ENCODE results near the gene CDK17. TPM values are rescaled to one million over a fixed set of nuclear protein-coding genes. Genes with fewer than 3 reads are reported as not detected.
"Not testable (repeated sequence)": the region's sequence is repeated elsewhere in the genome, so short reads cannot be mapped to it uniquely, and the experiment has no call there.

CDK17 gene
- total and polyA plus RNA-seq, 8 donors = 4.3 to 15.1 (median 8.0) TPM

DNA sequence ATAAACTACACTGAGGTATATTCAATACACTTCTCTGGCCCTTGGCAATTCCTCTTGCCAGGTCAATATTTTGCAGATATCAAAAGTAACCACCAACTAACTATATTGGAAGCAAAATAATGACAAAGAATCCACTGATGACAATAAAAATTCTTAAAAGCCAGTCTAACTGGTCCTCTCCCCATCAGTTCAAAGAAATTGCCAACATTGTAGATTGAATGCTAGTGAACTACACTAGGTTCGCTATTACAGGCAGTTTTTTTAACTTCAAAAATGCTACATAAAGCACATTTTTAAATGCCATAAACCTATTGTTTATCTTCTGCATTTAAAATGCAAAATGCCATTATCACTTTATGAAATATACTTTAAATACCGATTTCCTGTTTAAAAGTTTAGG lies 4.0 kb downstream of the CDK17 start:
- WGBS, 2 donors = 88 to 91% methylated on average over 2 of the region's 2 CpGs
- H3K4me1 ChIP-seq = peaks cover 4 to 27% (median 21%) of the 10 kb centered on the region in 3 donors
- intact Hi-C loops (cut with DNase I) = loop anchor here in 1 of 3 donors (10.0 kb wide), 1 partner anchor 341 kb away; no protein-coding TSS in a partner anchor

DNA sequence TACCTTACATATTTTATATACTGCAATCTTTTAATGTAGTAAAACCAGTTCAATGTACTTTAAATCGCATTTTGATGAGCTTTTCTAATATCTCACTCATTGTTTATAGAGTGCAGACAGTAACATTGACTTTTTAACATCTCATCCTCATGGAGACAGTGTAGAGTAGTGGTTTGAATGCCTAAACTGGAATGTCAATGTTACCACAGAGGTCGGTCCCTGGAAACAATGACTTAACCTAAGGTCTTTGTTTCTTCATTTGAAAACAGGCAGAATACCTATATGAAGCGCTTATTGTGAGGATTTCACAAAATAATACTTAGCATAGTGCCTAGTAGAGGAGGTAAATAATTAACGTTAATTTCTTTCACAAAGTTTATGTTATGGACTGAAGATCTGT lies 5.0 kb downstream of the CDK17 start:
- DNase-seq (no peak), ATAC-seq (no peak), FAIRE-seq (no peak)
- H3K4me3 ChIP-seq = no peak overlapping the region
- peaks cover 4 to 27% (median 21%) of the 10 kb centered on the region in 3 donors for H3K4me1 ChIP-seq
- intact Hi-C loops (cut with DNase I) = loop anchor here in 1 of 3 donors (10.0 kb wide), 1 partner anchor 340 kb away; no protein-coding TSS in a partner anchor
- H3K9me3 ChIP-seq = no peaks in the 10 kb centered on the region
- no peak for TF ChIP-seq CTCF (IDR thresholded peaks at IDR 0.05)
- no peaks in the 10 kb centered on the region for H3K36me3 ChIP-seq
- WGBS, 2 donors = 84 to 87% methylated on average over 4 of the region's 4 CpGs
- no peaks in the 10 kb centered on the region for H3K27me3 ChIP-seq
- no peak overlapping the region for H3K27ac ChIP-seq

More for the DNA sequence above, 4.0 kb downstream of the CDK17 start:
- no peak for TF ChIP-seq CTCF (IDR thresholded peaks at IDR 0.05)
- Histone ChIP-seq H3K36me3 (no peaks in the 10 kb centered on the region), H3K4me3 (no peak overlapping the region), H3K27me3 (no peaks in the 10 kb centered on the region), H3K9me3 (no peaks in the 10 kb centered on the region), H3K27ac (no peak overlapping the region)
- FAIRE-seq (no peak), ATAC-seq (no peak), DNase-seq (no peak)

DNA sequence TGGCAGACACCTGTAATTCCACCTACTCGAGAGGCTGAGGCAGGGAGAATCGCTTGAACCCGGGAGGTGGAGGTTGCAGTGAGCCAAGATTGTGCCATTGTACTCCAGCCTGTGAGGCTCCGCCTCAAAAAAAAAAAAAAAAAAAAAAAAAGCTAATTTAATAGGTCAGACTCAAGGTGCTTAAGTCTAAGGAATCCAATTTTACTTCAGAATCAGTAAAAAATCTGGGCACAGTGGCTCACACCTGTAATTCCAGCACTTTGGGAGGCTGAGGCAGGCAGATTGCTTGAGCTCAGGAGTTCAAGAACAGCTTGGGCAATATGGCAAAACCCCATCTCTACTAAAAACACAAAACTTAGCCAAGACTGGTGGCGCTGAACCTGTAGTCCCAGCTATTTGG lies 7.0 kb downstream of the CDK17 start:
- intact Hi-C loops (cut with DNase I) = loop anchor here in 1 of 3 donors (10.0 kb wide), 1 partner anchor 338 kb away; no protein-coding TSS in a partner anchor
- not testable (repeated sequence) for H3K27me3 ChIP-seq, H3K9me3 ChIP-seq, FAIRE-seq, H3K4me3 ChIP-seq, ATAC-seq, DNase-seq, H3K27ac ChIP-seq, H3K36me3 ChIP-seq
- 85 to 89% methylated on average over 5 of the region's 5 CpGs for WGBS, 2 donors
- peaks cover 4 to 25% (median 19%) of the 10 kb centered on the region in 3 donors for H3K4me1 ChIP-seq

GRCh38 chr12:96392397-96392796 lies 7.8 kb downstream of the CDK17 start:
- Histone ChIP-seq H3K27ac (no peak overlapping the region), H3K9me3 (no peaks in the 10 kb centered on the region), H3K36me3 (no peaks in the 10 kb centered on the region), H3K4me3 (no peak overlapping the region), H3K4me1 (peaks cover 4 to 16% (median 10%) of the 10 kb centered on the region in 3 donors), H3K27me3 (no peaks in the 10 kb centered on the region)
- DNase-seq (no peak), FAIRE-seq (no peak), ATAC-seq (no peak)
- no peak for TF ChIP-seq CTCF (IDR thresholded peaks at IDR 0.05)
- WGBS, 2 donors = 77 to 78% methylated on average over 5 of the region's 5 CpGs
- intact Hi-C loops (cut with DNase I) = loop anchor here in 1 of 3 donors (10.0 kb wide), 1 partner anchor 338 kb away; no protein-coding TSS in a partner anchor

GRCh38 chr12:96387981-96388380 lies 12.3 kb downstream of the CDK17 start:
- FAIRE-seq (no peak), ATAC-seq (peak in 2 of 4 donors; percentile 28 to 30), DNase-seq (no peak)
- 92 to 98% methylated on average over 1 of the region's 1 CpG for WGBS, 2 donors
- Histone ChIP-seq H3K9me3 (no peaks in the 10 kb centered on the region), H3K36me3 (no peaks in the 10 kb centered on the region), H3K27ac (no peak overlapping the region), H3K4me1 (peaks cover 0 to 8% (median 5%) of the 10 kb centered on the region in 3 donors), H3K27me3 (no peaks in the 10 kb centered on the region), H3K4me3 (no peak overlapping the region)
- no peak for TF ChIP-seq CTCF (IDR thresholded peaks at IDR 0.05)
- intact Hi-C loops (cut with DNase I) = no loop called here
